ENCODE data around the gene KCNH3.

KCNH3 gene

DNA sequence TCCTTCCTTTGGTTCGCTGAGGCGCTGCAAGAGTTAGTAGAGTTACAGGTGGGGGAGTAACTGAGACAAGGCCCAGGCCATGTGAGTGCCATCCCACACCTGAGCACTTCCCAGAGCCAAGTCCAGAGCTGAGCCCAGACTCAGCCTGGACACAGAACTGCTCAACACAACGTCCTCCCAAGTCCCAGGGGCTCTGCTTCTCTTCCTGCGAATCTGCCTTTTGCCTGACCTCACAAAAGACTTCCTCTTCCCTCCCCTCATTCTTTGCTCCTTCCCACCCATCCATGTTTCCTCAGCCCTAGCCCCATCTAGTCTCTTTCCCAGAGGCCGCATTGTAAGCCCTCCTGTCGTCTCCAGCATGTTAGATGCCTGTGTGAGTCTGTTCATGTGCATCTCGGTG lies 45.8 kb downstream of the KCNH3 start:
- Histone ChIP-seq H3K9ac (ENCODE audit: low read depth, low read length, poor library complexity, severe bottlenecking) (no peak overlapping the region), H3K4me1 (ENCODE audit: insufficient read depth, low read length, poor library complexity, severe bottlenecking) (no peaks in the 10 kb centered on the region), H3K27me3 (ENCODE audit: insufficient read depth, low read length, poor library complexity, severe bottlenecking) (no peaks in the 10 kb centered on the region), H3K79me2 (ENCODE audit: insufficient read depth, low read length) (no peaks in the 10 kb centered on the region), H3K4me3 (ENCODE audit: low read length, poor library complexity, severe bottlenecking) (no peak overlapping the region), H2AFZ (ENCODE audit: low read length) (no peak overlapping the region), H3K9me2 (replicated peaks; ENCODE audit: low read depth, low read length) (no peaks in the 10 kb centered on the region), H3F3A (ENCODE audit: low read depth) (no peaks in the 10 kb centered on the region), H4K20me1 (ENCODE audit: insufficient read depth, low read length, poor library complexity, severe bottlenecking) (no peaks in the 10 kb centered on the region), H3K4me2 (ENCODE audit: low read depth, low read length, poor library complexity, severe bottlenecking) (no peak overlapping the region), H3K9me3 (ENCODE audit: insufficient read depth, low read depth, low read length) (no peaks in the 10 kb centered on the region), H3K36me3 (ENCODE audit: insufficient read depth, low read length) (peaks cover 3% of the 10 kb centered on the region; the same call in 1 of the 2 replicates)
- TF ChIP-seq, protein P1, sequence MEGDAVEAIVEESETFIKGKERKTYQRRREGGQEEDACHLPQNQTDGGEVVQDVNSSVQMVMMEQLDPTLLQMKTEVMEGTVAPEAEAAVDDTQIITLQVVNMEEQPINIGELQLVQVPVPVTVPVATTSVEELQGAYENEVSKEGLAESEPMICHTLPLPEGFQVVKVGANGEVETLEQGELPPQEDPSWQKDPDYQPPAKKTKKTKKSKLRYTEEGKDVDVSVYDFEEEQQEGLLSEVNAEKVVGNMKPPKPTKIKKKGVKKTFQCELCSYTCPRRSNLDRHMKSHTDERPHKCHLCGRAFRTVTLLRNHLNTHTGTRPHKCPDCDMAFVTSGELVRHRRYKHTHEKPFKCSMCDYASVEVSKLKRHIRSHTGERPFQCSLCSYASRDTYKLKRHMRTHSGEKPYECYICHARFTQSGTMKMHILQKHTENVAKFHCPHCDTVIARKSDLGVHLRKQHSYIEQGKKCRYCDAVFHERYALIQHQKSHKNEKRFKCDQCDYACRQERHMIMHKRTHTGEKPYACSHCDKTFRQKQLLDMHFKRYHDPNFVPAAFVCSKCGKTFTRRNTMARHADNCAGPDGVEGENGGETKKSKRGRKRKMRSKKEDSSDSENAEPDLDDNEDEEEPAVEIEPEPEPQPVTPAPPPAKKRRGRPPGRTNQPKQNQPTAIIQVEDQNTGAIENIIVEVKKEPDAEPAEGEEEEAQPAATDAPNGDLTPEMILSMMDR (conservative IDR thresholded peaks at IDR 0.05; ENCODE audit: low read length), result no peak
- TF ChIP-seq EZH2phosphoT487 (IDR thresholded peaks at IDR 0.05; ENCODE audit: borderline replicate concordance), result no peak

DNA sequence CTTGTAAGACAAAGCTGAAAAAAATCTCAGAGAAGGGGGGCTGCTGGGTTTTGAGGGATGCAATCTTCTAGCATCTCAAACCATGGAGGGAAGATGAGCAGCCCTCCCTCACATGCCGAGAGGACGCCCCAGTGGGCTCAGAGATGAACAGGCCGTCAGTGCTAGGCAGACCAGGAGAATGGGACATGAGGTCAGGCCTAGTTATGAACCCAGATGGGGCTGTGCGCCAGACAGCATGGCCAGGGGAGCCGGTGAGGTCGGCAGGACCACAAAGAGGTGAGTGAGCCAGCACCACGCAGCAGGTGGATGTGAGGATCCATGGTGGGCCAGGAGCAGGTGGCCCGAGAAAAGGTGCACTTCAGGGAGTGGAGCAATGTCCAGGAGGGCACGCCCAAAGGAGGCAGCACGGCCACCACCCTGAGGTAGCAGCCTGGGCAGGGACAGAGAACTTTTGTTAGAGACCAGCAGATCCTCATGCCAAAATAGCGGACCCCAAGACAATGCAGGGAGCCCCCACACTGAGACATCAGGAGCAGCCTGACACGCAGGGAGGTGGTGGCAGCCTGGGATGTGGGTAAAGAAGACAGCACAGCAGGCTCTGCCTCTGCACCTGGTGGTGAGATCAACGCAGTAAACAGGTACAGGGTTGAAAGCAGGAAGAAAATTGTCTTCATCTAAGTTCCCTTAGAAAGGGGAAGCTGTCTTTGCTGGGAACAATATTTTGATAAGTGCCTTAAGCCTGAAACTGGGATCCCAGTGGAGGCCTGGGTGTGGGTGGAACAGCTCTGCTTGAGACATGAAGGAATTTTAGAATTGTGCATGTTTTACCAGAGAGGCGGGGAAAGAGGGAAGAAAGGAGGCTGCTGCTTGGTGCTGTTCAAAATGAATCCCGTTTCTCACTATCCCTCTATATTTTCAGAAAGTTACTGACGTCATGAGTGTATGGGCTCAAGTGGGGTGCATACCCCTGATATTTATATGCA lies 46.9 kb downstream of the KCNH3 start:
- Histone ChIP-seq H2AFZ (ENCODE audit: low read length) (no peak overlapping the region), H3K4me1 (ENCODE audit: insufficient read depth, low read length, poor library complexity, severe bottlenecking) (no peaks in the 10 kb centered on the region), H3K9me3 (ENCODE audit: insufficient read depth, low read depth, low read length) (no peaks in the 10 kb centered on the region), H3K4me2 (ENCODE audit: low read depth, low read length, poor library complexity, severe bottlenecking) (no peak overlapping the region), H3K9me2 (replicated peaks; ENCODE audit: low read depth, low read length) (no peaks in the 10 kb centered on the region), H3K36me3 (ENCODE audit: insufficient read depth, low read length) (peaks cover 3% of the 10 kb centered on the region; the same call in 1 of the 2 replicates), H3K27me3 (ENCODE audit: insufficient read depth, low read length, poor library complexity, severe bottlenecking) (no peaks in the 10 kb centered on the region), H3F3A (ENCODE audit: low read depth) (no peaks in the 10 kb centered on the region), H3K4me3 (ENCODE audit: low read length, poor library complexity, severe bottlenecking) (no peak overlapping the region), H3K79me2 (ENCODE audit: insufficient read depth, low read length) (no peaks in the 10 kb centered on the region), H3K9ac (ENCODE audit: low read depth, low read length, poor library complexity, severe bottlenecking) (no peak overlapping the region), H4K20me1 (ENCODE audit: insufficient read depth, low read length, poor library complexity, severe bottlenecking) (no peaks in the 10 kb centered on the region)
- TF ChIP-seq EZH2phosphoT487 (IDR thresholded peaks at IDR 0.05; ENCODE audit: borderline replicate concordance), result no peak
- TF ChIP-seq, protein P1 (conservative IDR thresholded peaks at IDR 0.05; ENCODE audit: low read length), result no peak

DNA sequence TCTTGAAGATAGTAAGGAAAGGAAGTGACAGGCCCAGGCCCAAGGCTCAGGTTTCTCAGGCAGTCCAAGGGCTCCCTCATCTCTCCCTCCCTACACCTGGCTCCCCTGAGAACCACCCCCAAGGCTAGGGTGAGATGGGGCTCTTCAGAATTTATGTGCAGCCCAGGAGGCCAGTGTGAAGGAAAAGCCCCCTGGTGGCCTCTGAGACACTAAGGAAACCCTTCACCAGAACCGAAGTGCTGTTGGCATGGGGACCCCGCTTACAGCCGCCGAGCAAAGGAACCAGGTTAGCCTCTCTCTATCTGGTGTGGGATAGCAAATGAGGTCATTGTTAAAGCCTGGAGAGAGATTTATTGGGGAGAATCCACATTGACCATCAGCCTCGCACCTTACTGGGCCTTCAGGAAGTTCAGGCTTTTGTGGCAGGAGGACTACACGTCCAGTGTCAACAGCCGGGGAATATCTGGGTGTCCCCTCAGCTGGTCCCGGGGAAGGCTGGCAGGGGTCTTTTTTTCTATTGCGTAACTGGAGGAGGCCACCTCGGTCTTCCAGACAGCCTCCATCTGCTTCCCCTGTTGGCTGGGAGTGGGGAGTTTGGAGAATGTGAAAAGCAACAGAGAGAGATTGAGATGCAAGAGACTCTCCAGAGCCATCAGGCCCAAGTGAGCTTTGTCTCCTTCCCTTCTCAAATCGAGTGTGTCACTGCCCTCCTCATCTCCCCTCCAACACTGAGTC lies 48.5 kb downstream of the KCNH3 start:
- peaks cover 3% of the 10 kb centered on the region; the same call in 1 of the 2 replicates for H3K36me3 ChIP-seq (ENCODE audit: insufficient read depth, low read length)
- no peak overlapping the region for H2AFZ ChIP-seq (ENCODE audit: low read length)
- H3K4me2 ChIP-seq (ENCODE audit: low read depth, low read length, poor library complexity, severe bottlenecking), result no peak overlapping the region
- TF ChIP-seq EZH2phosphoT487 (IDR thresholded peaks at IDR 0.05; ENCODE audit: borderline replicate concordance), result no peak
- TF ChIP-seq, protein P1 (conservative IDR thresholded peaks at IDR 0.05; ENCODE audit: low read length), result peak; percentile 35
- H3K27me3 ChIP-seq (ENCODE audit: insufficient read depth, low read length, poor library complexity, severe bottlenecking), result no peaks in the 10 kb centered on the region
- H3K9ac ChIP-seq (ENCODE audit: low read depth, low read length, poor library complexity, severe bottlenecking), result no peak overlapping the region
- no peaks in the 10 kb centered on the region for H3K9me2 ChIP-seq (replicated peaks; ENCODE audit: low read depth, low read length)
- no peaks in the 10 kb centered on the region for H3K79me2 ChIP-seq (ENCODE audit: insufficient read depth, low read length)
- H3K4me1 ChIP-seq (ENCODE audit: insufficient read depth, low read length, poor library complexity, severe bottlenecking), result no peaks in the 10 kb centered on the region
- H3K9me3 ChIP-seq (ENCODE audit: insufficient read depth, low read depth, low read length), result no peaks in the 10 kb centered on the region
- H4K20me1 ChIP-seq (ENCODE audit: insufficient read depth, low read length, poor library complexity, severe bottlenecking), result no peaks in the 10 kb centered on the region
- no peak overlapping the region for H3K4me3 ChIP-seq (ENCODE audit: low read length, poor library complexity, severe bottlenecking)
- H3F3A ChIP-seq (ENCODE audit: low read depth), result no peaks in the 10 kb centered on the region
